HepG2 (cell line): ENCODE results near the gene KLHL17. TPM values are rescaled to one million over a fixed set of nuclear protein-coding genes. Genes with fewer than 3 reads are reported as not detected.

Experiments used
- CHD4 ChIP-seq: fragments of 200-600 bp; sonication (generic); IDR thresholded peaks from 2 replicates; pipeline ENCODE4 v1.7.0; 2017; ENCODE audit warnings: mild to moderate bottlenecking, low read length, borderline replicate concordance
- HOXA3 ChIP-seq: sonication (generic); formaldehyde crosslinking; IDR thresholded peaks from 2 replicates; pipeline ENCODE4 v1.5.0; 2020; ENCODE audit warnings: missing genetic modification reagents
- KAT8 ChIP-seq: IDR thresholded peaks from 2 replicates; pipeline ENCODE4 v1.6.1; 2016; ENCODE audit warnings: missing genetic modification reagents, missing compliant biosample characterization
- KLF6 ChIP-seq: IDR thresholded peaks from 2 replicates; pipeline ENCODE4 v1.8.0; 2016; ENCODE audit warnings: missing biosample characterization, missing genetic modification reagents
- KMT2A ChIP-seq: sonication (generic); formaldehyde crosslinking; IDR thresholded peaks from 2 replicates; pipeline ENCODE4 v1.4.0; 2020; ENCODE audit warnings: missing genetic modification reagents
- RBFOX2 ChIP-seq: fragments of 200-400 bp; formaldehyde crosslinking; IDR thresholded peaks from 2 replicates; pipeline ENCODE4 v1.6.1; 2017; ENCODE audit warnings: low read depth, mild to moderate bottlenecking, low read length
- SP2 ChIP-seq: sonication (generic); formaldehyde crosslinking; IDR thresholded peaks from 2 replicates; pipeline ENCODE4 v1.5.1; 2020; ENCODE audit warnings: mild to moderate bottlenecking, missing genetic modification reagents
- TAF1 ChIP-seq: sonication (generic); formaldehyde crosslinking; IDR thresholded peaks from 2 replicates; pipeline ENCODE4 v1.4.0; 2020; ENCODE audit warnings: missing genetic modification reagents
- ZBTB42 ChIP-seq: sonication (generic); formaldehyde crosslinking; IDR thresholded peaks from 2 replicates; pipeline ENCODE4 v1.5.0; 2020; ENCODE audit warnings: mild to moderate bottlenecking, missing genetic modification reagents
- ZC3H13 ChIP-seq: sonication (generic); formaldehyde crosslinking; IDR thresholded peaks from 2 replicates; pipeline ENCODE4 v1.8.1; 2023; ENCODE audit warnings: mild to moderate bottlenecking, missing genetic modification reagents, moderate library complexity
- ZNF350 ChIP-seq: sonication (generic); formaldehyde crosslinking; IDR thresholded peaks from 2 replicates; pipeline ENCODE4 v1.4.0; 2020; ENCODE audit warnings: mild to moderate bottlenecking, low read depth, missing genetic modification reagents, borderline replicate concordance
- ZNF615 ChIP-seq: sonication (generic); formaldehyde crosslinking; IDR thresholded peaks from 2 replicates; pipeline ENCODE4 v1.5.0; 2020; ENCODE audit warnings: mild to moderate bottlenecking, missing genetic modification reagents, borderline replicate concordance
- ZSCAN25 ChIP-seq: sonication (generic); formaldehyde crosslinking; IDR thresholded peaks from 2 replicates; pipeline ENCODE4 v1.8.0; 2022; ENCODE audit warnings: mild to moderate bottlenecking, missing genetic modification reagents
- polyA plus RNA-seq, 8 experiments: library from polyadenylated mRNA; depleted of rRNA in 3 of 8; stranded (reverse) in 7 of 8; unstranded in 1 of 8; fragments of >200 nt; fragmentation: Illumina TruSeq in 4 of 8; extraction: Trizol in 4 of 8; gene quantifications; 2 replicates each; pipeline versions ENCODE4 v1.2.1 to v1.2.3, GENCODE V29; 2011 to 2016; ENCODE audit warnings: low read depth in 4 of 8, missing spikeins in 1 of 8, mixed read lengths in 1 of 8; ENCODE audit not compliant: insufficient read depth in 1 of 8
- total RNA-seq, 5 experiments: library from RNA; depleted of rRNA; stranded (reverse); fragments of >200 nt; fragmentation: Illumina TruSeq; extraction: Trizol; gene quantifications; 2 replicates each; pipeline ENCODE4 v1.2.3, GENCODE V29; 2016; ENCODE audit warnings: low read depth in 1 of 5
- TF ChIP-seq, protein P1 (sequence below): sonication (generic); formaldehyde crosslinking; IDR thresholded peaks from 2 replicates; pipeline ENCODE4 v1.5.0; 2020; ENCODE audit warnings: missing genetic modification reagents
- TF ChIP-seq, protein P2 (sequence below): sonication (generic); formaldehyde crosslinking; IDR thresholded peaks from 2 replicates; pipeline ENCODE4 v1.4.0; 2020; ENCODE audit warnings: mild to moderate bottlenecking, missing genetic modification reagents, borderline replicate concordance
- TF ChIP-seq, protein P3 (sequence below): sonication (generic); formaldehyde crosslinking; IDR thresholded peaks from 2 replicates; pipeline ENCODE4 v1.4.0; 2020; ENCODE audit warnings: missing genetic modification reagents, mild to moderate bottlenecking, borderline replicate concordance
- TF ChIP-seq, protein P4 (sequence below): sonication (generic); formaldehyde crosslinking; IDR thresholded peaks from 2 replicates; pipeline ENCODE4 v1.9.0; 2021; ENCODE audit warnings: missing genetic modification reagents, mild to moderate bottlenecking, borderline replicate concordance
- TF ChIP-seq, protein P5 (sequence below): sonication (generic); formaldehyde crosslinking; IDR thresholded peaks from 2 replicates; pipeline ENCODE4 v1.5.0; 2020; ENCODE audit warnings: missing genetic modification reagents, mild to moderate bottlenecking, borderline replicate concordance
- TF ChIP-seq, protein P6 (sequence below): sonication (generic); formaldehyde crosslinking; conservative IDR thresholded peaks from 2 replicates; pipeline ENCODE4 v1.8.0; 2022; ENCODE audit warnings: mild to moderate bottlenecking, moderate library complexity, missing genetic modification reagents

The KLHL17 gene
- total and polyA plus RNA-seq, 2 of the 13 experiments (the other 11 are each of a cell fraction or from before 2014, with no cell fraction given) = 9.3 to 24.7 TPM

DNA sequence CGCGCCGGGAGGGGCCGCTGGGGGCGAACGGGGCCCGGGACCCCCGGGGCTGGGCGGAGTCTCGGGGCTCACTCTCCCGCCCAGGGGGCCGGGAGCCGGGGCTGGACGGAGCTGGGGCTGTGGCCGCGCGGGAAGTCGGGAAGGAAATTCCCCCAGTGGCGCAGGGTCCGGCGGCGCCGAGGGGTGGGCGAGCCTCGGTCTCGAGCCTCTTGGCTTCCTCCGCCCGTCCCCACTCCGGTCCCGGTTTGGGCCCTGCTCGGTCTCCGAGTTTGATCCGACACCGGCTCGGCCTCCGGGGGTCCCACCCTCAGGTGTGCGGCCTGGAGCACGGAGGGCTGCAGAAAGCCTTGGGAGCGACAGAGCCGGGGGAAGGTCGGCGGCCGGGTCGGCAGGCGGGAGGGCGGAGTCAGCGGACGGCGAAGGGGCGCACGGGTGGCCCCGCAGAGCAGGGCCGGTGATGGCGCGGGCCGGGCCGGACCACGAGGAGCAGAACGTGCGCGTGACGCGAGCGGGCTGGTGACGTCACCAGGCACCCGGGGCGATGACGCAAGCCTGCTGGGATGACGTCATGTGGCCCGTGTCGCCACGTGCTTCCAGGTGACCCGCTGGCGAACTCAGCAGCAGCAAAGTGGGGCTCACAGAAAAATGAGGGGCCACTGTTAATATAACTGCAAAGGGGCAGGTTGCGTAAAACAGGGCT, 40.1 kb downstream of the KLHL17 start (continued):
- TF ChIP-seq ZC3H13 (CRISPR knock-in tag) (peak; percentile 56), KMT2A (peak; percentile 61; the same call in 1 of the 2 replicates), ZNF350 (CRISPR knock-in tag) (peak; percentile 35; the same call in 1 of the 2 replicates), SP2 (peak; percentile 70), CHD4 (no peak), KLF6 (CRISPR knock-in tag) (peak; percentile 67; the same call in 1 of the 2 replicates), KAT8 (CRISPR knock-in tag) (peak; percentile 73; the same call in 1 of the 2 replicates), ZBTB42 (CRISPR knock-in tag) (peak; percentile 85), ZNF615 (CRISPR knock-in tag) (no peak), RBFOX2 (peak; percentile 91), HOXA3 (peak; percentile 100), ZSCAN25 (CRISPR knock-in tag) (peak; percentile 45; the same call in 1 of the 2 replicates), TAF1 (CRISPR knock-in tag) (peak; percentile 82)
- TF ChIP-seq, protein P1, sequence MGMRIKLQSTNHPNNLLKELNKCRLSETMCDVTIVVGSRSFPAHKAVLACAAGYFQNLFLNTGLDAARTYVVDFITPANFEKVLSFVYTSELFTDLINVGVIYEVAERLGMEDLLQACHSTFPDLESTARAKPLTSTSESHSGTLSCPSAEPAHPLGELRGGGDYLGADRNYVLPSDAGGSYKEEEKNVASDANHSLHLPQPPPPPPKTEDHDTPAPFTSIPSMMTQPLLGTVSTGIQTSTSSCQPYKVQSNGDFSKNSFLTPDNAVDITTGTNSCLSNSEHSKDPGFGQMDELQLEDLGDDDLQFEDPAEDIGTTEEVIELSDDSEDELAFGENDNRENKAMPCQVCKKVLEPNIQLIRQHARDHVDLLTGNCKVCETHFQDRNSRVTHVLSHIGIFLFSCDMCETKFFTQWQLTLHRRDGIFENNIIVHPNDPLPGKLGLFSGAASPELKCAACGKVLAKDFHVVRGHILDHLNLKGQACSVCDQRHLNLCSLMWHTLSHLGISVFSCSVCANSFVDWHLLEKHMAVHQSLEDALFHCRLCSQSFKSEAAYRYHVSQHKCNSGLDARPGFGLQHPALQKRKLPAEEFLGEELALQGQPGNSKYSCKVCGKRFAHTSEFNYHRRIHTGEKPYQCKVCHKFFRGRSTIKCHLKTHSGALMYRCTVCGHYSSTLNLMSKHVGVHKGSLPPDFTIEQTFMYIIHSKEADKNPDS = peak; percentile 85; the same call in 1 of the 2 replicates
- TF ChIP-seq, protein P2, sequence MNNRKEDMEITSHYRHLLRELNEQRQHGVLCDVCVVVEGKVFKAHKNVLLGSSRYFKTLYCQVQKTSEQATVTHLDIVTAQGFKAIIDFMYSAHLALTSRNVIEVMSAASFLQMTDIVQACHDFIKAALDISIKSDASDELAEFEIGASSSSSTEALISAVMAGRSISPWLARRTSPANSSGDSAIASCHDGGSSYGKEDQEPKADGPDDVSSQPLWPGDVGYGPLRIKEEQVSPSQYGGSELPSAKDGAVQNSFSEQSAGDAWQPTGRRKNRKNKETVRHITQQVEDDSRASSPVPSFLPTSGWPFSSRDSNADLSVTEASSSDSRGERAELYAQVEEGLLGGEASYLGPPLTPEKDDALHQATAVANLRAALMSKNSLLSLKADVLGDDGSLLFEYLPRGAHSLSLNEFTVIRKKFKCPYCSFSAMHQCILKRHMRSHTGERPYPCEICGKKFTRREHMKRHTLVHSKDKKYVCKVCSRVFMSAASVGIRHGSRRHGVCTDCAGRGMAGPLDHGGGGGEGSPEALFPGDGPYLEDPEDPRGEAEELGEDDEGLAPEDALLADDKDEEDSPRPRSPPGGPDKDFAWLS (CRISPR knock-in tag) = peak; percentile 70; the same call in 1 of the 2 replicates
- TF ChIP-seq, protein P3, sequence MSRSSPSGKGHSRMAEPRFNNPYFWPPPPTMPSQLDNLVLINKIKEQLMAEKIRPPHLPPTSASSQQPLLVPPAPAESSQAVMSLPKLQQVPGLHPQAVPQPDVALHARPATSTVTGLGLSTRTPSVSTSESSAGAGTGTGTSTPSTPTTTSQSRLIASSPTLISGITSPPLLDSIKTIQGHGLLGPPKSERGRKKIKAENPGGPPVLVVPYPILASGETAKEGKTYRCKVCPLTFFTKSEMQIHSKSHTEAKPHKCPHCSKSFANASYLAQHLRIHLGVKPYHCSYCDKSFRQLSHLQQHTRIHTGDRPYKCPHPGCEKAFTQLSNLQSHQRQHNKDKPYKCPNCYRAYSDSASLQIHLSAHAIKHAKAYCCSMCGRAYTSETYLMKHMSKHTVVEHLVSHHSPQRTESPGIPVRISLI = 0 out of 2 replicates have a peak, but pooled peaks have one; percentile 19
- TF ChIP-seq, protein P4, sequence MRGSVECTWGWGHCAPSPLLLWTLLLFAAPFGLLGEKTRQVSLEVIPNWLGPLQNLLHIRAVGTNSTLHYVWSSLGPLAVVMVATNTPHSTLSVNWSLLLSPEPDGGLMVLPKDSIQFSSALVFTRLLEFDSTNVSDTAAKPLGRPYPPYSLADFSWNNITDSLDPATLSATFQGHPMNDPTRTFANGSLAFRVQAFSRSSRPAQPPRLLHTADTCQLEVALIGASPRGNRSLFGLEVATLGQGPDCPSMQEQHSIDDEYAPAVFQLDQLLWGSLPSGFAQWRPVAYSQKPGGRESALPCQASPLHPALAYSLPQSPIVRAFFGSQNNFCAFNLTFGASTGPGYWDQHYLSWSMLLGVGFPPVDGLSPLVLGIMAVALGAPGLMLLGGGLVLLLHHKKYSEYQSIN (CRISPR knock-in tag) = no peak
- TF ChIP-seq, protein P5, sequence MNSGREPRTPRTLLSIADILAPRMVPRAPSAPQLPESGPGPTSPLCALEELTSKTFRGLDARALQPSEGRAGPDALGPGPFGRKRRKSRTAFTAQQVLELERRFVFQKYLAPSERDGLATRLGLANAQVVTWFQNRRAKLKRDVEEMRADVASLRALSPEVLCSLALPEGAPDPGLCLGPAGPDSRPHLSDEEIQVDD (CRISPR knock-in tag) = no peak
- TF ChIP-seq, protein P6, sequence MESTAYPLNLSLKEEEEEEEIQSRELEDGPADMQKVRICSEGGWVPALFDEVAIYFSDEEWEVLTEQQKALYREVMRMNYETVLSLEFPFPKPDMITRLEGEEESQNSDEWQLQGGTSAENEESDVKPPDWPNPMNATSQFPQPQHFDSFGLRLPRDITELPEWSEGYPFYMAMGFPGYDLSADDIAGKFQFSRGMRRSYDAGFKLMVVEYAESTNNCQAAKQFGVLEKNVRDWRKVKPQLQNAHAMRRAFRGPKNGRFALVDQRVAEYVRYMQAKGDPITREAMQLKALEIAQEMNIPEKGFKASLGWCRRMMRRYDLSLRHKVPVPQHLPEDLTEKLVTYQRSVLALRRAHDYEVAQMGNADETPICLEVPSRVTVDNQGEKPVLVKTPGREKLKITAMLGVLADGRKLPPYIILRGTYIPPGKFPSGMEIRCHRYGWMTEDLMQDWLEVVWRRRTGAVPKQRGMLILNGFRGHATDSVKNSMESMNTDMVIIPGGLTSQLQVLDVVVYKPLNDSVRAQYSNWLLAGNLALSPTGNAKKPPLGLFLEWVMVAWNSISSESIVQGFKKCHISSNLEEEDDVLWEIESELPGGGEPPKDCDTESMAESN (CRISPR knock-in tag) = peak; percentile 92
